ELF-1 (cell line): ENCODE data around the gene PXK.
"Not testable (repeated sequence)": the region's sequence is repeated elsewhere in the genome, so short reads cannot be mapped to it uniquely, and the experiment has no call there.

ENCODE experiments used
- DNase-seq: peaks from one replicate; pipeline ENCODE4 v3.0.0-alpha.2; 2016; ENCODE audit warnings: low read depth, low spot score

PXK gene

GRCh38 chr3:58323529-58324390, 8.9 kb upstream of the PXK start:
- DNase-seq: no peak

GRCh38 chr3:58324391-58325390, 8.0 kb upstream of the PXK start:
- DNase-seq: no peak

GRCh38 chr3:58325525-58325992, 7.1 kb upstream of the PXK start:
- no peak for DNase-seq

GRCh38 chr3:58326267-58326900, 6.3 kb upstream of the PXK start:
- DNase-seq: no peak

GRCh38 chr3:58329150-58329921, 3.4 kb upstream of the PXK start:
- DNase-seq: no peak

- DNase-seq: no peak
These were observed 2.7 kb upstream of the PXK start for GRCh38 chr3:58329922-58330413.

- no peak for DNase-seq
These were observed 1.0 kb upstream of the PXK start for GRCh38 chr3:58331593-58332152.

GRCh38 chr3:58333206-58334012, 717 bp downstream of the PXK start:
- DNase-seq: peak; percentile 46

GRCh38 chr3:58334013-58334321, 1.3 kb downstream of the PXK start:
- DNase-seq: no peak

GRCh38 chr3:58334506-58334884, 1.8 kb downstream of the PXK start:
- DNase-seq: no peak

GRCh38 chr3:58335652-58335947, 2.9 kb downstream of the PXK start:
- DNase-seq: no peak

- DNase-seq: no peak
These were observed 3.6 kb downstream of the PXK start for GRCh38 chr3:58336135-58336882.

- DNase-seq: no peak
These were observed 4.5 kb downstream of the PXK start for GRCh38 chr3:58337190-58337589.

GRCh38 chr3:58339146-58339545, 6.5 kb downstream of the PXK start:
- DNase-seq: not testable (repeated sequence)

- no peak for DNase-seq
These were observed 8.0 kb downstream of the PXK start for GRCh38 chr3:58340594-58341244.

- DNase-seq: no peak
These were observed 8.7 kb downstream of the PXK start for GRCh38 chr3:58341376-58341775.

- DNase-seq: no peak
These were observed 10.0 kb downstream of the PXK start for GRCh38 chr3:58342676-58343075.

GRCh38 chr3:58345457-58345856, 12.8 kb downstream of the PXK start:
- DNase-seq: no peak

- no peak for DNase-seq
These were observed 13.7 kb downstream of the PXK start for GRCh38 chr3:58346368-58346767.
